Retinal pigment epithelial cell (primary cell): ENCODE measurements around the gene TRIM41.

ENCODE experiments used
- DNase-seq: peaks from one replicate; pipeline ENCODE4 v3.0.0-alpha.2; 2010; ENCODE audit warnings: low read depth
- H3K4me3 ChIP-seq: 2 replicates; pipeline ENCODE4 v1.5.1; 2011; ENCODE audit warnings: mild to moderate bottlenecking, low read length, control low read depth, moderate library complexity
- TF ChIP-seq, protein P1 (sequence below): conservative IDR thresholded peaks from 2 replicates; pipeline ENCODE4 v1.5.1; 2011; ENCODE audit warnings: low read depth, low read length, control low read depth, inconsistent platforms

TRIM41 gene

DNA sequence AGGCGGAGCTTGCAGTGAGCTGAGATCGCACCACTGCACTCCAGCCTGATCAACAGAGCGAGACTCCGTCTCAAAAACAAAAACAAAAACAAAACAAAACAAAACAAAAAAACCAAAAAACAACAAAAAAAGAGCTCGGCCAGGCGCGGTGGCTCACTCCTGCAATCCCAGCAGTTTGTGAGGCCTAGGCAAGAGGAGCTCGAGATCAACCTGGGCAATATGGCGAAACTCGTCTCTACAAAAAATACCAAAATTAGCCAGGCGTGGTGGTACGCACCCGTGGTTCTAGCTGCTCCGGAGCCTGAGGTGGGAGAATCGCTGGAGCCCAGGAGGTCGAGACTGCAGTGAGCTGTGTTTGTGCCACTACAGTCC, 38.2 kb upstream of the TRIM41 start:
- no peak for DNase-seq
- peak overlapping the region; percentile 57 for H3K4me3 ChIP-seq
- TF ChIP-seq, protein P1, sequence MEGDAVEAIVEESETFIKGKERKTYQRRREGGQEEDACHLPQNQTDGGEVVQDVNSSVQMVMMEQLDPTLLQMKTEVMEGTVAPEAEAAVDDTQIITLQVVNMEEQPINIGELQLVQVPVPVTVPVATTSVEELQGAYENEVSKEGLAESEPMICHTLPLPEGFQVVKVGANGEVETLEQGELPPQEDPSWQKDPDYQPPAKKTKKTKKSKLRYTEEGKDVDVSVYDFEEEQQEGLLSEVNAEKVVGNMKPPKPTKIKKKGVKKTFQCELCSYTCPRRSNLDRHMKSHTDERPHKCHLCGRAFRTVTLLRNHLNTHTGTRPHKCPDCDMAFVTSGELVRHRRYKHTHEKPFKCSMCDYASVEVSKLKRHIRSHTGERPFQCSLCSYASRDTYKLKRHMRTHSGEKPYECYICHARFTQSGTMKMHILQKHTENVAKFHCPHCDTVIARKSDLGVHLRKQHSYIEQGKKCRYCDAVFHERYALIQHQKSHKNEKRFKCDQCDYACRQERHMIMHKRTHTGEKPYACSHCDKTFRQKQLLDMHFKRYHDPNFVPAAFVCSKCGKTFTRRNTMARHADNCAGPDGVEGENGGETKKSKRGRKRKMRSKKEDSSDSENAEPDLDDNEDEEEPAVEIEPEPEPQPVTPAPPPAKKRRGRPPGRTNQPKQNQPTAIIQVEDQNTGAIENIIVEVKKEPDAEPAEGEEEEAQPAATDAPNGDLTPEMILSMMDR = no peak

DNA sequence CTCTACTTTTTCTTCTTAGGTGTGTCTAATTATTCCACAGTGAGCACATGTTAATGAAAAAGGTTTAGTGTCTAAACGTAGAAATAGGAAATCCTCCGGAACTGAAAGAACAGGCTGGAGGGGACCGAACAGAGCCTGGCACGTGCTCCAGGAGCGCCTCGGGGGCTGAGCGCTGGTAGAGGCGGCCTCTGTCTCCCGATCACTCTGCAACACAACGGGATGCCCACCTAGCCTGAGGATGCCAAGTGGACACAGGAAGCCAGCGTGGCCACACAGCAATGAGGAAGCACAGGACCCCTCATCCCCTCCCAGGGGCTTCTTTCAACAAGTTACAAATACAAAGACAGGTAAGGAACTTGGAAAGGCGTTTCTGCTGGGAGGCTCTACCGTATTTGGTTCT, 37.5 kb upstream of the TRIM41 start:
- TF ChIP-seq, protein P1 = no peak

DNA sequence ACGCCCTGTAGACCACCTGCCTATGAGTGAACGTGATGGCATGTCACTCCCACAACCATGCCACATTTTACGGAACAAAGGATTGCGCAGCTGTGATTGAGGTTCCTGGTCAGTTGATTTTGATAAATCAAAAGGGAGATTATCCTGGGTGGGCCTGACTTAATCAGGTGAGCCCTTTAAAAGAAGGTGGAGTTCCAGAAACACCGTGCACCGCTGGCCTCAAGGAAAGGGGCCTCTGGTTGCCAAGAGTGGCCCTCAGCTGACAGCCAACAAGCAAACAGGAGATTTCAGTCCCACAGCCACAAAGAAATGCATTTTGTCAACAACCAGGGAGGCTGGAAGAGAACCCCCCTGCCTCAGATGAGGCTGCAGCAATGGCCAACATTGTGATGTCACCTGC, 37.1 kb upstream of the TRIM41 start:
- DNase-seq = no peak
- TF ChIP-seq, protein P1 = no peak
- H3K4me3 ChIP-seq = no peak overlapping the region

More for the DNA sequence above, 37.5 kb upstream of the TRIM41 start:
- no peak for DNase-seq
- H3K4me3 ChIP-seq = no peak overlapping the region

DNA sequence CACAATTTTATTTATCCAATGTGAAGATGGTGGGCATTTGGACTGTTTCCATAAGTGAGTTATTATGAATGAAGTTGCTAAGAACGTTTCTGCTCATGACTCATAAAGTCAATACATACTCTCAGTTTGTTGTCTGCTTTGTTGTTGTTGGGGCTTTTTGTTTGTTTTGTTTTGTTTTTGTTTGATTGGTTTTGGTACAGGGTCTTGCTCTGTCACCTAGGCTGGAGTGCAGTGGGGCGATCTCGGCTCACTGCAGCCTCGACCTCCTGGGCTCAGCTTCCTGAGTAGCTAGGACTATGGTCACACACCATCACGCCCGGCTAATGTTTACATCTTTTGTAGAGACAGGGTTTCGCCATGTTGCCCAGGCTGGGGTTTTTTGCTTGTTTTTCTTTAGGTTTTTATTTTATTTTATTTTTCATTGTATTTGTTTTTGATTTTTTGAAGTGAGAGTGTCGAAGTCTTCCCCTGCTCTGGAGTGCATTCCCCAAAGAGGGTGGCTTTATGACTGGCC, 36.0 kb upstream of the TRIM41 start:
- H3K4me3 ChIP-seq = peak overlapping the region; percentile 32
- TF ChIP-seq, protein P1 = no peak
- no peak for DNase-seq

DNA sequence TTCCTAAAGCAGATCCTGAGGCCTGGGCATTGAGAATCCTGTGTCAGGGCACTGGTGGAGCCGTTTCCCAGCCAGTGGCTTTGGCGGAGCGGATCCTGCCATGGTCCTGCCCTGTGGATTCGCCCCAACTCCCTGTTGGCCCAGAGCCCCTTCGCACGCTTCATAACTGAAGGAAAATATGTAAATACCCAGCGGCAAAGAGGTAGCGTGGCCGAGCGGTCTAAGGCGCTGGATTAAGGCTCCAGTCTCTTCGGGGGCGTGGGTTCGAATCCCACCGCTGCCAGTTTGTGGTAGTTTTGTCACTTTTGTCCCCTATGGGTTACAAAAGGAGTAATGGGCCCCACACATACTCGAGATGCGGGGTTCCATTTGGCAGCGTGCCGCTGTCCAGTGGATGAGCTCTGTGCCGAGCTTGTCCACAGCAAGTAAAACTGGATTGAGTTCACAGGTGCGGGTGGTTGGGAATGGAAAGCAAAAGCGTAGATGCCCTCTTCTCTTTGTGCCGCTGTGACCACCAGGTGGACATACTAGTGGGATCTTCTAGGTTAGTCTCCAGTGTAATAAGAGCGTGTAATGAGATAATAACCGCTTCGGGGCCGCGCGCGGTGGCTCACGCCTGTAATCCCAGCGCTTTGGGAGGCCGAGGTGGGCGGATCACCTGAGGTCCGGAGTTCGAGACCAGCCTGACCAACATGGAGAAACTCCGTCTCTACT, 35.4 kb upstream of the TRIM41 start:
- DNase-seq = no peak
- peak overlapping the region; percentile 37 for H3K4me3 ChIP-seq
- TF ChIP-seq, protein P1 = peak; percentile 28

DNA sequence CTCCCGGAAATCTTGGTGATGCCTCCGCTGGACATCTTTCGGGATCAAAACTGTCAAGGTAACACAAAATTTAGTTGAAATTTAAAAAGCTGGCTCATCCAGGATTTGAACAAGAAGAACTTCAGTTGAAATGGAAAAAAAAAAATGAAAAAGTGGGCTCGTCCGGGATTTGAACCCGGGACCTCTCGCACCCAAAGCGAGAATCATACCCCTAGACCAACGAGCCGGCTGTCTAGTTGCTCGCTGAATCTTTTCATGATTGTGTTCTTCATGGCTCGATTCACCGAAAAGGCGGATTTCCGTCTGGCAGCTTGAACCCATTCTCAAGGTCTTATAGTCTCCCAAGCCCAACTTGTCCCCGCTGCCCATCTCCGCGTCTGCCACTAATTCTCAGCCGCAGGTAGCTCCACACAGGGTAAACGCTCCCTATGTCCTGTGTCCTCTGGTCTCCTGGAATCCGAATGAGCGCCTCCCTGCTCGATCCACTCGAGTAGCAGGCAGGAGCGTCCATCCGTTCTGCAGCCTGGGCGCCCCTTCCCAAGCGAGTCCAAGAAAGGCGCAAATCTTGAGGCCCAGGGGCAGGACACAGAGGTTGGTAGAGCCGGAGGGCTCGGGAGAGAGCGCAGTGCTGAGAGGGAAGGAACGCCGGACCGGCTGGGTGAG, 34.2 kb upstream of the TRIM41 start:
- peak overlapping the region; percentile 74 for H3K4me3 ChIP-seq
- DNase-seq = no peak
- TF ChIP-seq, protein P1 = no peak
